ENCODE measurements around the gene CACNB2.

DNA sequence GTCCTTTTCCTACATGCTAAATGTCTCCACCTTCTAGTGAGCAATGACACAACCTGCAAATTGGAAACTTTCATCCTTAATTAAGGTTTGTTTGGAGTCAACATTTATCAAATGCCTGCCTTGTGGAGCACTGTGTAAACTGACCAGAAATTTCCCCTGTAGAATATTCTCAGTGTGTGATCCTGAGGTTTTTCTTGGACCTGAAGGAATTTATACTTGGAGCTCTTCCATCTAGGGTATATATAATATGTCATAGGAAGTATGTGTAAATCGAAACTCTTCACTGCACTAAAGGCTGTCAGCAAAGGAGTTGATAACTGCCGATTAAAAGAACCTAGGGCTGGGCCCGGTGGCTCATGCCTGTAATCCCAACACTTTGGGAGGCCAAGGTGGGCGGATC, 358.8 kb downstream of the CACNB2 start:
- TF ChIP-seq, protein P1, sequence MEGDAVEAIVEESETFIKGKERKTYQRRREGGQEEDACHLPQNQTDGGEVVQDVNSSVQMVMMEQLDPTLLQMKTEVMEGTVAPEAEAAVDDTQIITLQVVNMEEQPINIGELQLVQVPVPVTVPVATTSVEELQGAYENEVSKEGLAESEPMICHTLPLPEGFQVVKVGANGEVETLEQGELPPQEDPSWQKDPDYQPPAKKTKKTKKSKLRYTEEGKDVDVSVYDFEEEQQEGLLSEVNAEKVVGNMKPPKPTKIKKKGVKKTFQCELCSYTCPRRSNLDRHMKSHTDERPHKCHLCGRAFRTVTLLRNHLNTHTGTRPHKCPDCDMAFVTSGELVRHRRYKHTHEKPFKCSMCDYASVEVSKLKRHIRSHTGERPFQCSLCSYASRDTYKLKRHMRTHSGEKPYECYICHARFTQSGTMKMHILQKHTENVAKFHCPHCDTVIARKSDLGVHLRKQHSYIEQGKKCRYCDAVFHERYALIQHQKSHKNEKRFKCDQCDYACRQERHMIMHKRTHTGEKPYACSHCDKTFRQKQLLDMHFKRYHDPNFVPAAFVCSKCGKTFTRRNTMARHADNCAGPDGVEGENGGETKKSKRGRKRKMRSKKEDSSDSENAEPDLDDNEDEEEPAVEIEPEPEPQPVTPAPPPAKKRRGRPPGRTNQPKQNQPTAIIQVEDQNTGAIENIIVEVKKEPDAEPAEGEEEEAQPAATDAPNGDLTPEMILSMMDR (IDR thresholded peaks at IDR 0.05): no peak
- TF ChIP-seq POLR2A (IDR thresholded peaks at IDR 0.05) (no peak), POLR2AphosphoS5 (IDR thresholded peaks at IDR 0.05) (no peak), EP300 (IDR thresholded peaks at IDR 0.05) (no peak)

Measured in gastroesophageal sphincter (tissue), 3 donors.